Frontal cortex (tissue), 4 donors: ENCODE data around the gene MROH2A. TPM values are rescaled to one million over a fixed set of nuclear protein-coding genes. Genes with fewer than 3 reads are reported as not detected.

Experiments
- DNase-seq, 2 donors: peaks; one replicate each; pipeline ENCODE4 v3.0.0; 2012; ENCODE audit warnings: low spot score in 2 of 2
- FAIRE-seq: peaks from 2 replicates; lab custom pipeline; 2012; peaks lifted over from hg19 to GRCh38; lab: Jason Lieb, UNC
- total RNA-seq: library from RNA; depleted of rRNA; stranded (reverse); fragments of >200 nt; gene quantifications from one replicate; pipeline ENCODE4 v1.2.3, GENCODE V29; 2014
- donor health status: control.
- donor health status: control.
- donor health status: control.

The MROH2A gene
- total RNA-seq, 1 donor from 2014 or later: not detected

DNA sequence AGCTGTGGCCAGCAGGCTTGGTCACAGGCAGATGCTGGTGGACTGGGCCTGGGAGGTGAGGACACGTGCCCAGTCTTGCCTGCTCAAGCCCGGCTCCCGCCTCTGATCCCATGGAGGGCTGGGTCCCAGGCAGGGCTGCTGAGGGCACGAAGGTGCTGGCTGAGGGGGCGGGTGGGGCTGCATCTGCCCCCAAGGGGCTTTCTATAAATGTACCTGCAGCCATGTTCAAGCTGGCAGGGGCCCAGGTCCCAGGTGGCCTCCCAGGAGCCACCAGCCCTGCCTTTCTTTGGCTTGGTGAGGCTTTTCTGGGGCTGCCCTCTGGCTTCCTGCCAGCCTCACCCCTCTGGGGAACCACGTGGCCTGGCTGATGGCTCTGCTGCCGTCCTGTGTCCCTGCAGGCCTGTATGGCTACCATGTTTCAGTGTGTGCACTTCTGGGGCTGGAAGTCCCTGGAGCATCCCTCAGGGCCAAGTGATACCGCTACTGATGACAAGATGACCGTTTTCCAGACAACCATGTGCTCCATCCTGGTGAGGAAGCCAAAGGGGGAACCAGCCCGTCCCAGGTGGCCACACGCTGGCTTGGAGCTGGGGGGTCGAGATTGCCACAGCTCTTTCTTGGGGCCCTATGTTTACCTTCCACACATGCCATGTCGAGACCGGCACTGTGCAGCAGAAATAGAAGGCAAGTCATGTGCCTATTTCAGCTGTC is 53.0 kb downstream of the MROH2A start:
- no peak for FAIRE-seq
- DNase-seq: no peak

DNA sequence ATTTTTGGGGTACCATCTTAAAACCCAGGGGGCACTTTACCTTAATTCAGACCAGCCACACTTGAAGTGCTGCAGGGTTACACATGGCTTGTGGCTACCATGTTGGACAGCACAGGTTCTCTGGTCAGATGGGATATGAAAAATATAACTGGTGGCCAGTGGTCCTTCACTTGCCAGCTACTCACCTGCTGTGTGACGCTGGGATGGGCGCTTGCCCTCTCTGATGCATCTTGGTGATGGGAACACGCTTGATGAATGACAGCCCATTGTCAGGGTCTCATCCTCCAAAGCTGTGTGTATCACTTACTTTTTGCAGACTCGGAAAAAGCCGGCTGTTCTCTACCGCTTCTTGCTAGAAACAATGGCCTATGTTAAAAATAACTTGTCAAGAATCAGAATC is 53.7 kb downstream of the MROH2A start:
- FAIRE-seq: no peak

DNA sequence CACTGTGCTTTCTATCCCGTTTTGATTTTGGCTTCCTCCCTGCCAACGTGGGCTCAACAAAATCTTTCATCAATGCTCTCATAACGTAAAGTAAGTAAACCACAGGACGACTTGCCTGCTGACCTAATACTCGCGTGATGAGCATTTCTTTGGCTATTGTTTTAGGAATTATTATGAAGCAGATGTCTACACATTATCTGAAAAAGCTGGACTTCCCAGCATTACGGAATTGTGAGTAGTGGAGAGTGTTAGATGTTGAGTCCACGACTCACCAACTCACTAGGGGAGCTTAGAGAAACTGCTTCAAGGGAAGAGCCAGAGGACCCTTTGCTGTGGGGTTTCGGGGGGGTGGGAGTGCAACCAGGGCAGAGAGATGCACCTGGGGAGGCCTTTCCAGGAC is 54.3 kb downstream of the MROH2A start:
- FAIRE-seq: no peak
- DNase-seq: no peak

More for the DNA sequence above, 53.7 kb downstream of the MROH2A start:
- DNase-seq: no peak

- DNase-seq (peak in 1 of 2 donors; percentile 37), FAIRE-seq (no peak)
Observed at GRCh38 chr2:233832869-233833311, 54.8 kb downstream of the MROH2A start.

DNA sequence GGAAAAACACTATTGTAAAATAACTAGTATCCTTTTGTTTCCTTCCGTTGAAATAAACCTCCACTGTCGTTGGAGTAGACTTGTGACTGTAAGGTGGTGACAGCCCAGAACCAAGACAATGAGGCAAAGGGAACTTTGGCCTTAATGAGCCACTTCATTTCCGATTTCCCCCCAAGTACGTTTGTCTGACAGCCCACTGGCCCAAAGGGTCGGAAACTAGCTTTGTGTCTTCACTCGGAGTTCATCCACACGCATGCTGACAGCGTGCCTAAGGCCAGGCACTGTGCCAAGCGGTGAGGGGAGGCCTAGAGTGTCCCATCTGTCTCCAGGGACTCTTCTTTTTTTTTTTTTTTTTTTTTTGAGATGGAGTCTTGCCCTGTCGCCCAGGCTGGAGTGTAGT is 55.2 kb downstream of the MROH2A start:
- FAIRE-seq (no peak), DNase-seq (no peak)

DNA sequence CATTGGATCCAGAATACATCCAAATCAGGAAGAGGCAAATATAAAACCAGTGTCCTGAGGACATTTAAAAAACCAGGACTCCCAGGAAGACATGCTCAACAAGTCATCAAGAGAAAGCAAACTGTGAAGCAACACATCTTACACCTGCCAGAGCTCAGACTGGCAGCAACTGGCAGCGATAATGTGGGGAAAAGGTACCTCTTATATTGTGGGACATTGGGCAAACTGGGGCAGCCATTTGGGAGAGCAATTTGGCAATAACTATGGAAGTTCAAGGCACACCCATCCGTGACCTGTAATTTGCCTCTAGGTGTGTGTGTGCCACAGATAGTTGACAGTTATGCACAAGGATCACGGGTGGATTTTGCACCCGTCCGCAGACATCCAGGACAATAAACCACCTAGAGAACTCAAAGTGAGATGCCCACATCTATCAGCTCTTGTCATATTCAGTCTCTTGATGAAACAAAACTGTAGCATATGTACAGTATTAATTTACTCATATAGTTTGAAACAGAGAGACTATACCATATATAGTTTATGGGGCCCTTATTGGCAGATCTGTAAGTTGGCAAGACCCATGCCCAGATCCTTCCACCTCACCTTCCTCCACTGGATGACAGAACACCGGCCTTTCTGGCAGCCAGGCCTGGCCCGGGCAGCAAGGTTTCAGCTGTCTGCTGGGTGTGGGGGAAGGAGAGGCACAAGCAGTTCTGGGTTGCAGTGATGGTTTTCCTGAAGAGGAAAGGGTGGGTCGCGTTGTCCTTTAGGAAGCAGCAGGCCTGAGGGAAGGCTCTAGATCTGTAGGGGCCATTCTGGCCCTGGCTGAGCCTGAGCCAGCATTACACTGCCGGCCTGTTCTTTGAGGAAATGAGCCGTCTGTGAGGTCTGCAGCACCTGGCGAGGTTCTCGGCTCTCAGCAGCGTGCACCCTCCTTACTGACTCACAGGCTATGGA is 57.4 kb downstream of the MROH2A start:
- FAIRE-seq: no peak
- DNase-seq: no peak

DNA sequence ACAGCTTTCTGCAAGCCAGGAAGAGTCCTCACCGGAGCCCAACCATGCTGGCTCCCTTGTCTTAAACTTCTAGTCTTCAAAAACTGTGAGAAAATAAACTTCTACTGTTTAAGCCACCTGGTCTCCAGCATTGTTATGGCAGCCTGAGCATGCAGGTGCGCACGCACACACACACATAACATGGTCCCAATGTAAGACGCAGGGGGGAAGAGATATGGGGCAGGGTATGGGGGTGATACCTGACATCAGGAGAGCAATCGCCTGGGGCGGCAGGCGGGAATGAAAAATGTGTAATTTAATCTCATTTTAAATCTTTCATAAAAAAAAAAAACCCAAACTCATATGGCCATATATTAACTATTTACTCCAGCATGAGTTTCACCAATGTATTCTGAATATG is 58.2 kb downstream of the MROH2A start:
- FAIRE-seq (no peak), DNase-seq (no peak)

GRCh38 chr2:233837694-233838229 is 59.6 kb downstream of the MROH2A start:
- FAIRE-seq (no peak), DNase-seq (no peak)

DNA sequence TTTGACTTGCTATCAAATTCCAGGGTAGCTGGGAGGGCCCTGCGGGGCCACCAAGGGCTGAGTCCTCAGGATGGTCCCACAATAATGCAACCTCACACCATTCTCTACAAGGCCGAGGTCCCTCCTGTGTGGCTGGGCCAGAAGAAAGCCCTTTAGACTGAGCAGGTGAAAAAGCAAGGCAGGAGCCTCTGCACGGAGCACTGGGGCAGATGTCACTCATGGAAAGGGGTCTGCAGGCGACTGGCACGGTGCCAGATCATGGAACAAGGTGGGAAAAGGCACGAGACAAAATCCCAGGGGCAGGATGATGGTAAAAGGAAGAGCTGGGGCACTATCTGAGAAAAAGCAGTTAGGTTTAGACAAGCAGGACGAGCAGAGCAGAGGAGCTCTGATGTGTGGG is 60.1 kb downstream of the MROH2A start:
- no peak for FAIRE-seq

GRCh38 chr2:233838726-233839446 is 60.8 kb downstream of the MROH2A start:
- DNase-seq (no peak), FAIRE-seq (no peak)

More for the DNA sequence above, 60.1 kb downstream of the MROH2A start:
- no peak for DNase-seq

DNA sequence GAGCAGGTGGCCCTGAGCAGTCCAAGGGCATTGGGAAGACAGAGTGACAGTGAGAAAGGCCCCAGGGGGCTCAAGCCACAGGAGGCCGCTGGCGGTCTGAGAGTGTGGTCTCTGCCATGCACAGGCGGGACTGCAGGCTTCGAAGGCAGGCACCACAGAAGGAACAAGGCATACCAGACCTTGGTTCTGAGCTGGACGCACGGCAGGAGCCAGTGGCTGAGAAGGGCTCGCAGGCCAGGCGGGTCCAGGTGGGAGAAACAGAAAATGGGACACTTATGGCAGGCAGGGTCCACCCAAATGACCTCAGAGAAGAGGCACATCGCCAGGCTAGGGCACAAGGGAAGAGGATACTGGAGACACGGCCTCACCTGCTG is 61.3 kb downstream of the MROH2A start:
- no peak for DNase-seq
- no peak for FAIRE-seq

- FAIRE-seq (no peak), DNase-seq (no peak)
Observed at GRCh38 chr2:233840520-233840919, 62.4 kb downstream of the MROH2A start.

GRCh38 chr2:233841183-233841582 is 63.1 kb downstream of the MROH2A start:
- DNase-seq (no peak), FAIRE-seq (no peak)

- no peak for DNase-seq
- no peak for FAIRE-seq
Observed at GRCh38 chr2:233844064-233844807, 66.1 kb downstream of the MROH2A start.

DNA sequence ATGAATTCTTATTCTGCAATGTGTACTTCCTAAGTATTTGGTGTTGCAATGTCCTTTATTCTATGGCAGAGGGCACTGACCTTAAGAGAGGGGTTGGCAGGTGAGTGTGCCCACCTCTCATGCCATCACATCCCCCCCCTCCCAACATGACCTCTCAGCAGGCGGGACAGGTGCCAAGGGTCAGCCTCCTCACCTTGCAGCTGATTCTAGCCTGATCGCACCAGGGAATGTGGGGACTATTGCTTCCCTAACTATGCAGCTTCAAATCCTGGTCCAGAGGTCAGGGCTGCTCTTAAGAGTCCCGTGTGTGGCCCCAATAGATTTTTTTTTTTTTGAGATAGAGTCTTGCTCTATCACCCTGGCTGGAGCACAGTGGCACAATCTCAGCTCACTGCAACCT is 66.7 kb downstream of the MROH2A start:
- no peak for FAIRE-seq
- no peak for DNase-seq

DNA sequence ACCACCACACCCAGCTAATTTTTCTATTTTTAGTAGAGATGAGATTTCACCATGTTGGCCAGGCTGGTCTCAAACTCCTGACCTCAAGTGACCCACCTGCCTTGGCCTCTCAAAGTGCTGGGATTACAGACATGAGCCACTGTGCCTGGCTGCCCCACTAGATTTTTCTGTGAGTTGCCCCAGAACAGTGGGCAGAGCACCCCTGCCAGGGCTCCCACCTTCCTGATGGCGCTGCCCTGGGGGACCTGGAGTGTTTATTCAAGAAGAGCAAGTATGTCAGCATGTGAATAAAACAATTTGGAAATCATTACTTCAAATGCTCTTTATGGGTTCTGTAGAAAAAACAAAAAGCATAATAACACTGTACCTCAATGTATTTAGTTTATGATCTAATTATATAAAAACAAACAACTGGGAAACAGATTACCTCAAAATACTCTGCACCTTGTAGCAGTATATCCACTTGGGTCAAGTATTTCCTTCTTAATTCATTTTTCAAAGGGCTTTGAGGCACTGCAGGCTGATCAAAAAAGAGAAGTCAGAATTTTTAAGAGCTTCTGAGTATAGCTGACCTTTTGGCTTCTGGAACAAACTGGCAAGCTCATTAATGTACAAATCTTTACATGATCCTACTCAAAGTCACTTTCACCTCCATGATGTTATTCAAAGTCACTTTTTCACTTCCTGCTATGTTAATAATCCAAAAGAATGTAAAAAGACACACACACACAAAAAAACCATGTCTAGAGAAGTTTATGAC is 67.4 kb downstream of the MROH2A start:
- FAIRE-seq: no peak
- no peak for DNase-seq

DNA sequence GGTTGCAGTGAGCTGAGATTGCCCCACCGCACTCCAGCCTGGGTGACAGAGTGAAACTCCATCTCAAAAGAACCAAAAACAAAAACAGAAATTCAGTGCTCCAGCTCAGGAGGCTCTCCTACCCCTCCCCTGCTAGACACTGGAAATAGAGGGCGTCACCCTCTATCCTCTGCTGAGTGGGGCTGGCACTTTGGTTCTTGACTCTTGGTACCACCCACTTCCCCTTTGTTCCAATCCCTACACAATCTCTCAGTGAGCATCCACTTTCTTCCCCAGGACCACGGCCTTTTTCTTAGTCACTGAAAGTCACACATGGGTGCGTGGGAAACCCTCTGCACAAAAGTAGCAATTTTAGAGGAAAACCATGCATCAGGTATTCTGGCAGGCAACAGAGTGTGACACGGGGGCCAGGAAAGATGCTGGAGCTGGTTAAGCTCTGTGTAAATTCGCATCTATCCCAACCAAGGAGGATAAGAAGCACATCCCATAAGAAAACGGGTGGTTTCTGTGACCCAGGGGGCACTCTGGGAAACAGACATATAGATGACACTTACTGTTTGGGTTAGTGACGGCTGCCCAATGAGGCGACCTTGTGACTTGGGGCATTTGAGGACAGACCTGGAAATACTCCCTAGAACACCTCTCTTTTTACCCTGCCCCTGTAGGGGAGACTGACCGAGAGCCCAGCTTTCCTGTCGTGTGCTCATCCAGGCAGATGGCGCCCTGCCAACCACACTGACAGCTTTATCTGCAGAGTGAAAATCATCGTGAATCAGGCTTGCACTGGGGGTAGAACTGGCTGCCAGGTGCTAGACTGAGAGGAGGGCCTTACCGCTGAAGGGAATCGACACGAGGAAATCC is 68.5 kb downstream of the MROH2A start:
- DNase-seq (no peak), FAIRE-seq (no peak)
